ENCODE measurements around the gene FOXE3.
A peak's percentile ranks its signal among the peaks of the same experiment; 100 is the strongest.

The FOXE3 gene

DNA sequence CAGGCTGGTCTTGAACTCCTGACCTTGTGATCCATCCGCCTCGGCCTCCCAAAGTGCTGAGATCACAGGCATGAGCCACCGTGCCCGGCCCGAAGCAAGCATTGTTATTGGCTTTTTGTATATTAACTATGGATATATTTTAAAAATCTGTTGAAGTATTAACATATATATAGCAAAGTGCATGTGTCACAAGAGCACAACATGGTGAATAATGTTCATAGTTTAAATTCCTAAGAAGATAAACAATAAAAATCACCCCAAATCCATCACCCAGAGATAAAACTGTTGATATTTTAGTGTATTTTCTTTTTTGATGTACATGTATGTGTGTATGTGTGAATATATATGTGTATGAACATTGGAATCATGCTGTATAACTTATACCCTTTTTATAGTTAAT, 9.1 kb upstream of the FOXE3 start:
- no peak for DNase-seq

DNA sequence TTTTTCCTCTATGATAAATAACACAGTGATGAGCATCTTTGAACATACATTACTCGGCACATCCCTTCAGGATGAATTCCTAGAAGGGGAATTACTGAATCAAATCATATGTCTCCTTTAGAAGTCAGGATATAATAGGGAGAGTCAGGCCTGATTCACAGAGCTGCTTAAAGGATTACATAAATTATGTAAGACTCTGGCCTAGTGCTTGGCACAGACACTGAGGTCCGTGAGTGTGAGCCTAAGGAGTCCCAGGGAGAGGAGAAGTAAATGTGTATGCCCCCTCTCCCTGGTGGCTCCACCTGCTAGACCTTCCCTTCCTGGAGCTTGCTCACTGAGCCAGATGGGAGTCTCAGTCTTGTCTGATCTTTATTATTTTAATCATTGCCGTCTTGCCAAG, 8.6 kb upstream of the FOXE3 start:
- no peak for DNase-seq

DNA sequence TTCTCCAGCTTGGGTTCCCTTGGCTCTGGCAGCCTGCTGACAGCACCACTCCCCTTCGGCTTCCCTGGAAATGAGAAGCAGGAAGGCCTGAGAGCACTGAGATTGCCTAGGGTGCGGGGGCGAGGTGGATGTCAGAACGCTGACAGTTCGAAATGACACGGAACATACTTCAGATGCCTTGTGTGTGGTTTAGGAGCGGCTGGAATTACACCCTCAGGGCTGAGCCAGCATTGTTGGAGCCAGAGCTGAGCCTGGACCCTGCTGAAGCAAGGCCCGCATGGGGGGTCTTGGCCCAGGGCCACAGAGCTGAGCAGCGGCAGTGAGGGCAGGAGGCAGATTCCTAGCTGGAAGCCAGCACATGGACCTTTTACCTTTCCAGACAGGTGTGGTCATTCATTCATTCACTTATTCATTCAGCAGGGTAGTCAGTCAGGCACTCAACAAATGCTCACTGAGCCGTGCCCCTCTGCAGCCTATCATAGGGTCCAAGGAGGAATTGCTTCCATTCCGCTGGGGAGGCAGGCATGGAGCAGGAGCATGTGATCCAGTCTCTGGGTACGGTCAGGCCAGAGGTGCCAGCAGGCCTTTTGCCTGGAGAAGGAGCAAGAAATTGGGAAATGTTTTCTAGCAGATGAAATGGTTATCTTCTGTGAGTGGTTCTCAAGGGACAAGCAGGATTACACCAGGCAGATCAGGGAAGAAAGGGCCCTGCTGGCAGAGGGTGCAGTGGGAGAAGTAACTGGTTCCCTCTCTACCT, 6.6 kb upstream of the FOXE3 start:
- no peak for DNase-seq

DNA sequence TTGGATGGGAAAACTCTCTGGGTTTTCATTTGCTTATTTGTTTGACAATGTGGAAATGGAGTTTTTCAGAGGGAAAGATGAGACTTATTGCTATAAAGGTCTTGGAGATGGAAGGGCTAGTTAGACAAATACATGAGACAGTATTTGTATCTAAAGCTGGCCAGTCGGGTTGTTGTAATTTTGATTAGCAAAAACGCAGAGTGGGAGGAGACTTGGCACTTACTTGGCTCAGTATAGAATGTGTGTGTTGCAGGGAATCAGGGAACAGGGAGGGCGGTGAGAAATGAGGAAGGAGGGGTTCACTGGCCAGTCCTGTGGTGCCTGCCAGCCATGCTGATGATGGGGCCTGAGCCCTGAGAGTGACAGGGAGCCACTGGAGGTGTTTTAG, 6.0 kb upstream of the FOXE3 start:
- no peak for DNase-seq

DNA sequence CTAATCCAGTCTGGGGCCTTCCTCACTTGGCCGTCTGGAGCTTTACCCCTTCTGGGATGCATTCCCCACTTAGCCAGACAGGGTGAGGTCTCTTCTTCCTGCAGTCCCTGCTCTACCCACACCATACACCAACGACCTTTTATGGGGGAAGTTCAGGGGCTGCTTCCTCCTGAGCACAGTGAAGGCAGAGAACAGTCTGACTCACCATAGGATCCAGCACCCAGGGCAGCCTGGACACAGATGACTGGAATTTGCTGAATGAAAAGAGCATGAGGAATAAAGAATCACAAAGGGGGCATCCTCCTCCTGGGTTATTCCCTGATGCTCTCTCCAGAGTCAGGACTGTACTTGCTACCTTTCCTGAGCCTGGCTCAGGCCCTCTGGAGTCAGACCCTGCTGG, 4.6 kb upstream of the FOXE3 start:
- no peak for DNase-seq

DNA sequence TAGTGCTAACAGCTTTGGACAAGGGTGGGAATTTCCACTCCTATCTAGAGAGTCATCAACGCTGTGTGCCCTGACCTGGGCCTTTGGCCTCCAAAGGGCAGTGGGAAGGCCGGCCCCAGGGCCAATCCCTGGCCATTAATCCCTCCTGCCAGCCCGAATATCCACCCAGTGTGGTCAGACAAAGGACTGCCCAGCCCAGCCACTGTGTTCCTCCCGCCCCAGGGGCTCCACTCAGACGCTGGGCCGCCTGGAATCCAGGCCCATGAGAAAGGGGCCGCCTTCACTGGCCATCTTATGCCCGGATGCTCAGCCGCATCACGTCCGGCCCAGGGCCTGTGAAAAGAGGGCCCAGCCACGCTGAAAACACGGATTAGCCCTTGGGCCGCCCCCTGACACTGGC, 3.6 kb upstream of the FOXE3 start:
- no peak for DNase-seq

DNA sequence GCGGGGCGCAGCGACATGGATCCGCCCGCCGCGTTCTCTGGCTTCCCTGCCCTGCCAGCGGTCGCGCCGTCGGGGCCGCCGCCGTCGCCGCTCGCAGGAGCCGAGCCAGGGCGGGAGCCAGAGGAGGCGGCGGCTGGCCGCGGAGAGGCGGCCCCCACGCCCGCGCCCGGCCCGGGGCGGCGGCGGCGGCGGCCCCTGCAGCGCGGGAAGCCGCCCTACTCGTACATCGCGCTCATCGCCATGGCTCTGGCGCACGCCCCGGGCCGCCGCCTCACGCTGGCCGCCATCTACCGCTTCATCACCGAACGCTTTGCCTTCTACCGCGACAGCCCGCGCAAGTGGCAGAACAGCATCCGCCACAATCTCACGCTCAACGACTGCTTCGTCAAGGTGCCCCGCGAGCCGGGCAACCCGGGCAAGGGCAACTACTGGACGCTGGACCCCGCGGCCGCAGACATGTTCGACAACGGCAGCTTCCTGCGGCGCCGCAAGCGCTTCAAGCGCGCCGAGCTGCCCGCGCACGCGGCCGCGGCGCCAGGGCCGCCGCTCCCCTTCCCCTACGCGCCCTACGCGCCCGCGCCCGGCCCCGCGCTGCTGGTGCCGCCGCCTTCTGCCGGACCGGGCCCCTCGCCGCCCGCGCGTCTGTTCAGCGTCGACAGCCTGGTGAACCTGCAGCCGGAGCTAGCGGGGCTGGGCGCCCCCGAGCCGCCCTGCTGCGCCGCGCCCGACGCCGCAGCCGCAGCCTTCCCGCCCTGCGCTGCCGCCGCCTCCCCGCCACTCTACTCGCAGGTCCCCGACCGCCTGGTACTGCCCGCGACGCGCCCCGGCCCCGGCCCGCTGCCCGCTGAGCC, 459 bp downstream of the FOXE3 start:
- DNase-seq = peak in 1 of 2 experiments; percentile 25

DNA sequence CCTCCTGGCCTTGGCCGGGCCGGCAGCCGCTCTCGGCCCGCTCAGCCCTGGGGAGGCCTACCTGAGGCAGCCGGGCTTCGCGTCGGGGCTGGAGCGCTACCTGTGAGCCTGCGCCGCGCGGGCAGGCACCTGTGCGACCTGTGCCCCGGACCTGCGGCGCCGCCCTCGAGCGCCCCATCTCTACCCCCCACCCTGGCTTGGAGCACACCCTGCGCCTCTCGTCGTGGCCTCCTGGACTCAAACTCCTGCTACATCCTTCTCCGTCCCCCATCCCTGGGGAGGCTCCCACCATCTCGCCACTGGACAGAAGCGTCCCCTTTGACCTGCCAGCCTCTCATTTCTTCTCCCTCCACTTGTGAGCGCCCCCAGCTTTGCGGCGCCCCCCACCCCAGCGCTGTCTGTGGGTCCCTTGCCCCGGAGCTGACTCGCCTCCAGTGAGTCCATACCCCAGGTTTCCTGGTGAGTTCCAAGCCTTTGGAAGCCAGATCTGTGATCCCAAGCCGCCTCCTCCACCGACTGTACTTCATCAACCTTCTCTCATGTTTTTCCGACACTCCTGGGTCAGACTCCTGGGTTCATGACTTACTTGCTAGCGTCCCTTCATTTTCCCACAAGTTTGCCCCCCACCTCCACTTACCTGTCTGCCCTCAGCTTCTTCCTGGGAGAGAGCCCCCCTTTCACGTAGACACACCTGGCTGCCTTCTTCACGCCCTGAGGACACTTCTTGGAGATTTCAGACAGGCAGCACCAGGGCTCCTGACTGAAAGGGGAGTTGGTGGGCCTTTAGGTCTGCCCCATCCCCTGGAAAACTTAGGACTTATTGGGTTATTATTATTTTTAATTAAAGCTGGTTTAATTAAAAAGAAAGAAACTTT, 1.3 kb downstream of the FOXE3 start:
- no peak for DNase-seq

DNA sequence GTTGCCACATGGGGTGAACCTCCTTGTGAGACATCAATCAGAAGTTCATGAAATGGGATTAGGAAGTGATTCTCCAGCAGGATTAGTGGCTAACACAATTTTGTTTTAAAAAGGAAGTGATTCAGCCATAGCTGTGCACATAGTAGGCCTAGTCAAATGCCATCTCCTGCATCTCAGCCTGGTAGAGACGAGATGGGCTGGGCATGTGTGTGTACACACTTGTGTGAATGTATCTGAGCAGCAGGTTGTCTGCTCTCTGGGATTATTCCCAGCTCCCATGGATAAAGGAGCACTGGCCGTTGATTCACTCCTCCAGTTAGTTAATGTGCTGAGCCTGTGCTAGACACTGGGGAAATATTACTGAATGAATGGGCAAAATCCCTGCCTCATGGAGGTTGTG, 2.0 kb downstream of the FOXE3 start:
- DNase-seq = no peak

DNA sequence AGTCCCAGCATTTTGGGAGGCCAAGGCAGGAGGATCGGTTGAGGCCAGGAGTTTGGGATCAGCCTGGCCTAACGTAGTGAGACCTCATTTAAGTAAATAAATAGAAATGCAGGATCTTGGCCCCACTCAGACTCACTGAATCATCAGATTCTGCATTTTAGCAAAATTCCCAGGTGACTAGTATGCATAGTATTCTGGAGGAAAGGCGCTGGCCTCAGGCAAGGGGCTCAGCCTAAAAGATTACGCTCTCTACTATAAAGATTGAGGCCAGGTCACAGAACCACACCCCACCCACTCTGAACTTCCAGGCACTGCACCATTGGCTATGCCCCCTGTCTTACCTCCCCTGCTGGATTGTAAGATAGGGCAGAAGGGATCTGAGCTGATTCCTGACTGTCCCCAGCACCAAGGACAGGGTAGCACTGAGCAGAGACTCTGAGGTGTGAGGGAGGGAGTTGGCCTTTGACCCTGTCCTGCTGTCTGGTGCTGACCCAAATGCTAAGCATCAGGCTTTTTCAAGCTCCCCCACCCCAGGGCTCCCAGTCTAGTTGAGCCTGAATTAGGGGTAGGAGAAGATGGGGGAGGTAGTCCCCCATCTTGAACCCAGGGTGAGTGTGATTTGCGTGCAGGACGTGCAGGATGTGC, 2.7 kb downstream of the FOXE3 start:
- no peak for DNase-seq

DNA sequence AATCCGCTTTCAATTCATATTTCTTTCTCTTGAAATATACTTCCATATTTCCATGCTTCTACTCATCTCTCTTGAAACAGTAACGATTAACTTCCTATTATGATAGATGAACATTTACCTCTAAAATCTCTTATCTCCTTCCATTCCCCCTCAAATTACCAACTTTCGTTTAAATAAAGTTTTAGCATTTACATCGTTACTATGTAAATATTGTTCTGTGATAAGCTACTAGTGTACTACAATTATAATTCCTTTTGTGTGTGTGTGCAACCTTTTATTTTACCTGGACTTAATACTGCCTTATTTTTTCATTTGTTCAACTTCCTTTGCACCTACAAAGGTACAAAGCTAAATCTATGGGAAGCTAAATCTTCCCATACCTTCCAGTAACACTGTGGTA, 4.5 kb downstream of the FOXE3 start:
- DNase-seq = no peak

DNA sequence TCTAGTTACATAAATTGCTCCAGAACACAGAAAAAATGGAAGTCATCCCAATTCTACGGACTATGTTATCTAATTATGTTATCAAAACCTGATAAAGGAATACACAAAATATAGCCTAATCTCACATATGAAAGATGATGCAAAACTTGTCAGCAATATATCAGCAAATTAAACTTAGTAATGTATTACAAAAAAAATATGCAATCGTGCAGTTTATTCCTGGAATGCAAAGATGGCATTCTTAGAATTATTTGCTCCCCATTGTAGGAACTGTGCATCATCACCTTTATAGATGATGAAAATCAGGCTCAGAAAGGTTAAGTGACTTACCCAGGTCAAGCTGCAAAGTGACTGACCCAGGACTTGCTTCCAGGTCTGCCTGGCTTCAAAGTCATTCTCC, 7.8 kb downstream of the FOXE3 start:
- no peak for DNase-seq

DNA sequence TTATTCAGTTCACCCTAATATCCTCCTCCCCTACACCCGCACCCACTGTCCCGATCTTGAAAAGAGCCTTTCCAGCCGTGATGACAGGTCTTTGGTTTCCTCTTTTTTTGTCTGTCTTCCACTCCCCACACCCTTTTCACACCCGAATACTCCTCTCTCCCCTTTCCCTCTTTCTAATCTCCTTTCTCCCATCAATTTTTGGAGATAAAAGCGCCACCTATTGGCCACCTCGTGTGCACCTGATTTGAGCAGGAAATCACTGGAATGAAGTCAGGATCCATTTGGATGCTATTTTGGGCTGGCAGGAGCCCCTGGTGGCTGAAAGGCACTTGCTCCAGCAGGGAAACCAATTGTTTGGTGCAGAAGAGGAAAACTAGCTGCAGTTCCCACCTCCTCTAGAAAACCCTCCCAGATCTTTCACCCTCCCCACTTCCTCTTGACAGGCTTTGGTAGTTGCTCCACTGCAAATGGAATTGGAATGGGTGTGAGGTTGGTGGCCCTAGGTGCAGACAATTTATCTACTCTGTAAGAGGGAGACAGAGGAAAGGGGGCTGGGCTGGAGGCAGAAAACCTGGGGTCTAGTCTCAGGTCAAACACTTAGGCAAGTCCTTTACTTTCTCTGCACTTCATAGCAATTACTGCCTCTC, 8.4 kb downstream of the FOXE3 start:
- peak in 1 of 2 experiments; percentile 35 for DNase-seq

DNA sequence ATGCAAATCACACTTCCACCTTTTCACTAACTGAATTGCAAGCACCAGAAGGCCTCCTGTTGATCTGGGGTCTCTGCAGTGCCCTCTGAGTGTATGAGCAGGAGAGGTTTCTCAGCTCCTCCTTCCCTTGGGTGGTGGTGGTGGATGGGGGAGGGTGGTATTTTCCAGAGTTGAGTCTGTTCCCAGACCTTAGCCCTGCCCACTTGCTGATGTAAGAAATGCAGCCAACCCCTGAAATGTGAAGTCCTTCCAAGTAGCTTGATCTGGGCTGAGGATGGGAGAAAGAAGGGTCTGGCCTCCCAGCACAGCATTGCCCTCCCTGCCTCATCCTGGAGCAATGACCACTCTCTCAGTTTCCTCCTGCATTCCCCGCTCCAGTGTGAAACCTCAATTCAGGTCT, 15.4 kb downstream of the FOXE3 start:
- DNase-seq = no peak

DNA sequence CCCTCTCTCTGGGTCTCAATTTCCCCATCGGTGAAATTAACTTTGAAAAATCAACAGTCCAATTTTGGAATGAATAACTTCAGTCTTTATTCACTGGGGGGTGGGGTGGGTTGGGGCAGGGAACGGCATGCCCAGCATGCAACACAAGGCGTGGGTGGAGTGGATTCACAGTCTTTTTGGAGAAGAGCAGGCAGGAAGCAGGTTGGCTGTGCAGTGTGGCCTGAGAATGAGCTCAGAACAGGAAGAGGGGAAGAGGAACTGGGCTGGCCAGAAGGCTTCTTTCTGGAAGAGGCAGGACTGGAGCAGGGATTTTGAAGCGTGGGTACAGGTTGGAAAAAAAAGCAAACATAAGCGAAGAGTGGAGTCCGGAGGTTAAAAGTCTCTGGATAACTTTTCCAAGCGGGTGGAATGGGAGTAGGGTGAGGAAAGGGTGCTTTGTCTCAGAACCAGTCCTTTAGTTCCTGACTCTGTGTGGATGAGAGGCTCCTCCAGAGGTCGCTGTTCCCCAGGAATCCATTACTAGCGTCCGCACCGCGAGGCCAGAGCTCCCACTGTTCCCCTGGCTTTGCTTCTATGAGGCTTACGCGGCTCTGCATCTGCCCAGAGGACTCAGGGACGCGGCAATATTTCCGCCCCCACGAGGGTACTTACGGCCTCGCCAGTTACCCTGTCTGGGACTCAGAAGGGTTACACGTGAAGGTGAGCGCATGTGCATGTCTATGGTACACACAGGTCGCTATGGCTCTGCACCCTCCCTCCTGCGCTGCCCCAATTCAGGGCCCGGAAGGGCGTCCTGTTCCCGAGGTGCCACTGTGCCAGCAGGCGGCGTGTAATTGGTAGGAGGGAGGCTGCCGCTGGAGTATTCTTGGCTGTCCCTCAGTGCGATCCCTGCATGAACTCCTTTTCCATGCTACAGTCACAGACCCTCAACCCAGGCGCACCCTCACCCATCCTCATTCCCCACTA, 16.3 kb downstream of the FOXE3 start:
- DNase-seq = peak; percentile 72 to 76

DNA sequence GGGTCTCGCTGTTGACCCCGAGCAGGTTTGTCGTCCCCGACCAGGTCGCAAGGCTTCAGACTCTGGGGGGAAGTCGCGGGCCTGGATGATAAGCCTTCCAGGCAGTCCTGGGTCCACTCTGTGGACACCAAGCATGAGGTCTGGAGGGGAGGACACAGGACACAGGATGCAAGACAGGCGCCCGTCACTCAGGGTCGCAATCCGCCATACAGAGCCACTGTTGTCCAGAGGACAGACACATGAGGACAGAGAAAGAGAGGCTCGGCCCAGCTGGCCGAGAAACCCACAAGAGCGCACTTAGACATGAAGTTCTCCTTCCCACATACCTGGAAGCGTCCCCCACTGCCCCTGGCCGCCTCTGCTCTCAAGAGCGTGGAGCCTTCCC, 16.9 kb downstream of the FOXE3 start:
- no peak for DNase-seq

DNA sequence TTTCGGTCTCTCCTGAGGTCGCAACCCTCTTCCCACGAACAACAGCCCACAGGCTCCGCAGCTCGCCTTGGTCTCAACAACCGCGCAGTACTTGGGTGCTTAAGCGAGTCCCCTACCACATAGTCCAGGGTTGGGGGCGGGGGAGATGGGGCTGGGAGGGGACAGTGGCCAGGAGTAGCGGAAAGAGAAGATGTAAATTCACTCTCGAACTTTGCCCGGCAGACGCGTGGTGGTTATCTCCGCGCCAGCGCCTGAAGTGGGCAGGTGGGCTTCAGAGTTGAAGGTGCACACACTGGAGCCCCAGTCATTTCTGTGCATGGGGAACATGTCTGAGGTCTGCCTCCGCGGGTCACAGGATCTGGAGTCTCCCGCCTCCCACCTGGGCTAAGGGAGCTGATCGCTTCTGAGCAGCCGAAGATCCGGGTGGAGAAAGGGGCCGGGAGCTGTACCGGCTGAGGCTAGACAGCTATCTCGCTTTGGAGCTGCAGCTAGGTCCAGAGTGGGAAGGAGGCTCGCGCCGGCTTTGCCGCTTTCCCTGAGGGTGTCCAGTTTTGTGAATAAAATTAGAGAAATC, 17.5 kb downstream of the FOXE3 start:
- no peak for DNase-seq

DNA sequence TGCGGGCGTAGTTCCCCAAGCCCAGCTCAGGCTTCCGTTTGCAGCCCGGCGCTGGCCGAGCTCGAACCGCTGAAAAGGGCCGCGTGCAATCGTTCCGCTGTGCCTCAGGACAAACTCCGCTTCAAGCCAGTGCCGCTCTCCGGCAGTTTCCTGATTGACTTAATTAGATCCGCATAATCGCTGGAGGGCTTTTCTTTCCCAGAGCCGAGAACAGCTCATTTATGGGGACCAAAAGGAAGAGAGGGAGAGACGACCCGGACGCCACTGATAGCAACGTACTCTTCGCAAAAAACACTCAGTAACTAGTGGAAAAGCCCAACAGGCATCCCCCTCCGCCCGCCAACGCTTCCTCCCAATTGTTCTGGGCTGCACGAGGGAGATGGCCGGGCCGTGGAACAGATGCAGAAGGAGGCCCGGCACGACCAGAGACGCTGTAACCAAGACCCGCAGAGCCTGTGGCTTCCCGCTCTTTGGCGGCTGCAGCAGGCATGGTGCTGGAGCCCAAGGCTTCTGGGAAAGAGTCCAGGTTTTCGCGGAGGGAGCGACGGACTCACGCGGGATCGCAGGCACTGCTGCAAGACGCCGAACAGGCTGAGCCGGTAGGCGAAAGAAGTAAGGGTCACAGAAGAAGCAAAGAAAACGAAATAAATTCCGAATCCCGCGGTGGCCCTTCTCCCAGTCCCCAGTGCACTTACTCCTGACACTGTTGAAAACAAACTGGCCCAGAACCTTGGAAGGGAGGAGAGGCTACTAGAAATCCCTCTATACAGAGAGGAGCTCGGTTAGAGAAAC, 18.2 kb downstream of the FOXE3 start:
- no peak for DNase-seq

DNA sequence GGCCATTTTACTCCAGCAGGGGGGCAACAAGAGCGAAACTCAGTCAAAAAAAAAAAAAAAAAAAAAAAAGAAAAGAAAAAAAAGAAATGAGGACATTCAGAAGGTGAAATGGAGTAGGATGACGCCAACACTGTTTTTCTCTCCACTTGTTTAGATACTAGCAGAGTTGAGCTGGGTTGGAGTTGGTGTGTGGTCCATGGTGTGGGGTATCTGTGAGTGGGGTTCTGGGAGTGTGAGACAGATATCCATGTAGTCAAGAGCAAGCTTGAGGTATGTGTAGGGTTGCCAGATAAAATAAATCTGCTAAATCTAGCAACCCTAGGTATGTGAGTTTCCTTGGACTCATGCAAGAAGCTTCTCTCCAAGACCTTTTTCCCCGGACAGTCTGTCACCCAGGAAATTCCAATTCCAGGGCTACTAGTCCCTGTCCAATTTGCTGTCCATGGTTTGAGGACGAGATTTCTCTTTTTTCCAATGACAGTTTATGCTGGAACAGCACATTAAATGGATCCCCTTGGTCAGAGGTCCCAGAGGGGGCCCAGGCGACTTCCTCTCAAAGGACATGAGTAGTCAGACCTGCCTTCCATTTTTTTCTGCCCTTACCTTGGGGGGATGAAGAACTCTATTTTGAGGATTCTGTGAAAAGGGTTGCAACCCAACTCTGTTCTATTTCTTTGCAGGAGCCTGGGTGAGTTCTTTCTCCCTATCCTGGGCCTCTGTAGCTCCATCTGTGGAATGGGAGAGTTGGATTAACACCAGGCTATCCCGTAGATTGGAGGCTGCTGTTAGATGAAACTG, 19.6 kb downstream of the FOXE3 start:
- no peak for DNase-seq

Measured in activated CD4-positive, alpha-beta T cell treated with anti-CD3 and anti-CD28 coated beads, Interleukin-2, amount 50 U/mL, for 48 hours (primary cell).